HepG2 (cell line): ENCODE measurements around the gene PHC1. TPM values are rescaled to one million over a fixed set of nuclear protein-coding genes. Genes with fewer than 3 reads are reported as not detected.

Source experiments
- ARNT ChIP-seq: fragments of 450-650 bp; IDR thresholded peaks from 2 replicates; pipeline ENCODE4 v1.6.1; 2017
- CAMTA2 ChIP-seq: sonication (generic); formaldehyde crosslinking; IDR thresholded peaks from 2 replicates; pipeline ENCODE4 v1.4.0; 2020; ENCODE audit warnings: mild to moderate bottlenecking, missing genetic modification reagents, borderline replicate concordance
- HMG20A ChIP-seq: IDR thresholded peaks from 2 replicates; pipeline ENCODE4 v1.6.1; 2016; ENCODE audit warnings: borderline replicate concordance
- ISL2 ChIP-seq: sonication (generic); formaldehyde crosslinking; IDR thresholded peaks from 2 replicates; pipeline ENCODE4 v1.5.0; 2020; ENCODE audit warnings: missing genetic modification reagents
- KLF12 ChIP-seq: sonication (generic); formaldehyde crosslinking; IDR thresholded peaks from 2 replicates; pipeline ENCODE4 v1.4.0; 2020; ENCODE audit warnings: missing genetic modification reagents, borderline replicate concordance
- KLF15 ChIP-seq: sonication (generic); formaldehyde crosslinking; IDR thresholded peaks from 2 replicates; pipeline ENCODE4 v1.8.1; 2023; ENCODE audit warnings: borderline replicate concordance, mild to moderate bottlenecking, inconsistent platforms, missing genetic modification reagents, mixed read lengths
- KLF16 ChIP-seq, 2 experiments: sonication (generic) in 1 of 2; formaldehyde crosslinking in 1 of 2; IDR thresholded peaks; 2 replicates each; pipeline versions ENCODE4 v1.6.1 to v1.8.0; 2016 to 2023; ENCODE audit warnings: missing genetic modification reagents in 2 of 2, missing compliant biosample characterization in 1 of 2
- NFATC3 ChIP-seq: sonication (generic); formaldehyde crosslinking; IDR thresholded peaks from 2 replicates; pipeline ENCODE4 v1.5.1; 2020; ENCODE audit warnings: mild to moderate bottlenecking, missing genetic modification reagents
- NKX3-1 ChIP-seq: sonication (generic); formaldehyde crosslinking; IDR thresholded peaks from 2 replicates; pipeline ENCODE4 v1.5.0; 2020; ENCODE audit warnings: missing genetic modification reagents
- PITX1 ChIP-seq: sonication (generic); formaldehyde crosslinking; IDR thresholded peaks from 2 replicates; pipeline ENCODE4 v1.5.1; 2020; ENCODE audit warnings: mild to moderate bottlenecking, missing genetic modification reagents
- RAD21 ChIP-seq: fragments of 450-650 bp; formaldehyde crosslinking; IDR thresholded peaks from 2 replicates; pipeline ENCODE4 v1.5.0; 2020; ENCODE audit warnings: mild to moderate bottlenecking
- SPEN ChIP-seq: sonication (generic); formaldehyde crosslinking; IDR thresholded peaks from 2 replicates; pipeline ENCODE4 v1.5.1; 2020; ENCODE audit warnings: low read depth, mild to moderate bottlenecking, missing genetic modification reagents
- STAG1 ChIP-seq: sonication (generic); formaldehyde crosslinking; IDR thresholded peaks from 2 replicates; pipeline ENCODE4 v1.4.0; 2020; ENCODE audit warnings: missing genetic modification reagents
- SUZ12 ChIP-seq: fragments of 150-350 bp; IDR thresholded peaks from 2 replicates; pipeline ENCODE4 v1.6.1; 2014; ENCODE audit warnings: low read depth, low read length
- TCF7L2 ChIP-seq: IDR thresholded peaks from 2 replicates; pipeline ENCODE4 v1.6.1; 2011; ENCODE audit warnings: mild to moderate bottlenecking, low read depth, low read length, moderate library complexity
- TFDP1 ChIP-seq: IDR thresholded peaks from 2 replicates; pipeline ENCODE4 v1.6.1; 2016; ENCODE audit warnings: missing compliant biosample characterization, missing genetic modification reagents, borderline replicate concordance
- THAP9 ChIP-seq: sonication (generic); formaldehyde crosslinking; IDR thresholded peaks from 2 replicates; pipeline ENCODE4; 2020; ENCODE audit warnings: missing genetic modification reagents, mild to moderate bottlenecking, borderline replicate concordance
- ZNF264 ChIP-seq: sonication (generic); formaldehyde crosslinking; IDR thresholded peaks from 2 replicates; pipeline ENCODE4 v1.4.0; 2020; ENCODE audit warnings: missing genetic modification reagents
- ZNF335 ChIP-seq: sonication (generic); formaldehyde crosslinking; IDR thresholded peaks from 2 replicates; pipeline ENCODE4 v1.4.0; 2020; ENCODE audit warnings: missing genetic modification reagents
- ZNF432 ChIP-seq: sonication (generic); formaldehyde crosslinking; IDR thresholded peaks from 2 replicates; pipeline ENCODE4 v1.5.0; 2020; ENCODE audit warnings: missing genetic modification reagents, mild to moderate bottlenecking, borderline replicate concordance
- polyA plus RNA-seq, 8 experiments: library from polyadenylated mRNA; depleted of rRNA in 3 of 8; stranded (reverse) in 7 of 8; unstranded in 1 of 8; fragments of >200 nt; fragmentation: Illumina TruSeq in 4 of 8; extraction: Trizol in 4 of 8; gene quantifications; 2 replicates each; pipeline versions ENCODE4 v1.2.1 to v1.2.3, GENCODE V29; 2011 to 2016; ENCODE audit warnings: low read depth in 4 of 8, missing spikeins in 1 of 8, mixed read lengths in 1 of 8; ENCODE audit not compliant: insufficient read depth in 1 of 8
- total RNA-seq, 5 experiments: library from RNA; depleted of rRNA; stranded (reverse); fragments of >200 nt; fragmentation: Illumina TruSeq; extraction: Trizol; gene quantifications; 2 replicates each; pipeline ENCODE4 v1.2.3, GENCODE V29; 2016; ENCODE audit warnings: low read depth in 1 of 5
- TF ChIP-seq, protein P1 (sequence below): sonication (generic); formaldehyde crosslinking; IDR thresholded peaks from 2 replicates; pipeline ENCODE4 v1.8.0; 2022; ENCODE audit warnings: mild to moderate bottlenecking, missing genetic modification reagents; ENCODE audit not compliant: insufficient replicate concordance
- TF ChIP-seq, protein P2 (sequence below): sonication (generic); formaldehyde crosslinking; IDR thresholded peaks from 2 replicates; pipeline ENCODE4 v1.4.0; 2020; ENCODE audit warnings: missing genetic modification reagents

The PHC1 gene
- total and polyA plus RNA-seq, 2 of the 13 experiments (the other 11 are each of a cell fraction or from before 2014, with no cell fraction given) = 9.4 to 35.0 TPM

GRCh38 chr12:8949342-8950220 lies 35.3 kb downstream of the PHC1 start, which contains the start of gene M6PR (continued):
- TF ChIP-seq, protein P1, sequence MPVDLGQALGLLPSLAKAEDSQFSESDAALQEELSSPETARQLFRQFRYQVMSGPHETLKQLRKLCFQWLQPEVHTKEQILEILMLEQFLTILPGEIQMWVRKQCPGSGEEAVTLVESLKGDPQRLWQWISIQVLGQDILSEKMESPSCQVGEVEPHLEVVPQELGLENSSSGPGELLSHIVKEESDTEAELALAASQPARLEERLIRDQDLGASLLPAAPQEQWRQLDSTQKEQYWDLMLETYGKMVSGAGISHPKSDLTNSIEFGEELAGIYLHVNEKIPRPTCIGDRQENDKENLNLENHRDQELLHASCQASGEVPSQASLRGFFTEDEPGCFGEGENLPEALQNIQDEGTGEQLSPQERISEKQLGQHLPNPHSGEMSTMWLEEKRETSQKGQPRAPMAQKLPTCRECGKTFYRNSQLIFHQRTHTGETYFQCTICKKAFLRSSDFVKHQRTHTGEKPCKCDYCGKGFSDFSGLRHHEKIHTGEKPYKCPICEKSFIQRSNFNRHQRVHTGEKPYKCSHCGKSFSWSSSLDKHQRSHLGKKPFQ (CRISPR knock-in tag) = peak; percentile 29
- TF ChIP-seq, protein P2, sequence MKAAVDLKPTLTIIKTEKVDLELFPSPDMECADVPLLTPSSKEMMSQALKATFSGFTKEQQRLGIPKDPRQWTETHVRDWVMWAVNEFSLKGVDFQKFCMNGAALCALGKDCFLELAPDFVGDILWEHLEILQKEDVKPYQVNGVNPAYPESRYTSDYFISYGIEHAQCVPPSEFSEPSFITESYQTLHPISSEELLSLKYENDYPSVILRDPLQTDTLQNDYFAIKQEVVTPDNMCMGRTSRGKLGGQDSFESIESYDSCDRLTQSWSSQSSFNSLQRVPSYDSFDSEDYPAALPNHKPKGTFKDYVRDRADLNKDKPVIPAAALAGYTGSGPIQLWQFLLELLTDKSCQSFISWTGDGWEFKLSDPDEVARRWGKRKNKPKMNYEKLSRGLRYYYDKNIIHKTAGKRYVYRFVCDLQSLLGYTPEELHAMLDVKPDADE (CRISPR knock-in tag) = peak; percentile 69; the same call in 1 of the 2 replicates
- TF ChIP-seq TCF7L2 (no peak), ISL2 (CRISPR knock-in tag) (peak; percentile 60; the same call in 1 of the 2 replicates), KLF12 (CRISPR knock-in tag) (peak; percentile 81), KLF16 (CRISPR knock-in tag; IDR thresholded peaks at IDR 0.05) (0 out of 4 replicates have a peak, but pooled peaks of 1 of the 2 experiments have one; percentile 73), KLF15 (peak; percentile 84), ZNF264 (CRISPR knock-in tag) (peak; percentile 65; the same call in 1 of the 2 replicates), PITX1 (CRISPR knock-in tag) (no peak; the same call in 1 of the 2 replicates), STAG1 (CRISPR knock-in tag) (peak; percentile 65), ZNF335 (CRISPR knock-in tag) (peak; percentile 79), THAP9 (peak; percentile 82), HMG20A (CRISPR knock-in tag) (no peak), ZNF432 (CRISPR knock-in tag) (no peak), NFATC3 (CRISPR knock-in tag) (no peak), SUZ12 (peak; percentile 69), SPEN (CRISPR knock-in tag) (0 out of 2 replicates have a peak, but pooled peaks have one; percentile 54), TFDP1 (CRISPR knock-in tag) (peak; percentile 88), ARNT (no peak), RAD21 (peak; percentile 74), CAMTA2 (CRISPR knock-in tag) (0 out of 2 replicates have a peak, but pooled peaks have one; percentile 24), NKX3-1 (CRISPR knock-in tag) (peak; percentile 92)
